Smooth muscle cell (in vitro differentiated cells): ENCODE measurements around the gene GSTA1. TPM values are rescaled to one million over a fixed set of nuclear protein-coding genes. Genes with fewer than 3 reads are reported as not detected.
"Not testable (repeated sequence)": the region's sequence is repeated elsewhere in the genome, so short reads cannot be mapped to it uniquely, and the experiment has no call there.

Experiments used
- DNase-seq: peaks from one replicate; lab custom pipeline; 2025; ENCODE audit not compliant: unreplicated experiment; lab: John Stamatoyannopoulos, UW
- H2AFZ ChIP-seq: fragments of 200-600 bp; sonication (generic); 2 replicates; pipeline ENCODE4 v1.6.0; 2016; ENCODE audit warnings: antibody characterized with exemption, low read depth, mild to moderate bottlenecking
- H3F3A ChIP-seq: fragments of 200-600 bp; sonication (generic); 2 replicates; pipeline ENCODE4 v1.6.0; 2017; ENCODE audit warnings: antibody characterized with exemption, low read depth
- H3K27ac ChIP-seq: fragments of 200-600 bp; sonication (generic); 2 replicates; pipeline ENCODE4 v1.5.1; 2016; ENCODE audit warnings: low read depth, mild to moderate bottlenecking
- H3K27me3 ChIP-seq: fragments of 200-600 bp; sonication (generic); 2 replicates; pipeline ENCODE4 v1.6.1; 2016; ENCODE audit warnings: low read depth, mild to moderate bottlenecking
- H3K36me3 ChIP-seq: fragments of 200-600 bp; sonication (generic); 2 replicates; pipeline ENCODE4 v1.5.1; 2016; ENCODE audit warnings: low read depth
- H3K4me1 ChIP-seq: fragments of 200-600 bp; sonication (generic); 2 replicates; pipeline ENCODE4 v1.5.1; 2016; ENCODE audit warnings: low read depth
- H3K4me2 ChIP-seq: fragments of 200-600 bp; sonication (generic); 2 replicates; pipeline ENCODE4 v1.6.0; 2016; ENCODE audit warnings: mild to moderate bottlenecking
- H3K4me3 ChIP-seq: fragments of 200-600 bp; sonication (generic); 2 replicates; pipeline ENCODE4 v1.5.1; 2016; ENCODE audit warnings: mild to moderate bottlenecking
- H3K79me2 ChIP-seq: fragments of 200-600 bp; sonication (generic); 2 replicates; pipeline ENCODE4 v1.6.0; 2016; ENCODE audit warnings: low read depth, mild to moderate bottlenecking
- H3K9ac ChIP-seq: fragments of 200-600 bp; sonication (generic); 2 replicates; pipeline ENCODE4 v1.6.0; 2016; ENCODE audit warnings: low read depth
- H3K9me3 ChIP-seq: fragments of 200-600 bp; sonication (generic); replicated peaks from 2 replicates; pipeline ENCODE4 v1.5.1; 2016; ENCODE audit warnings: low read depth
- H4K20me1 ChIP-seq: fragments of 200-600 bp; sonication (generic); 2 replicates; pipeline ENCODE4 v1.6.0; 2016; ENCODE audit warnings: low read depth
- WGBS: methylation state at CpG from one replicate; pipeline ENCODE4 v1.1.7; 2016; ENCODE audit warnings: low lambda C conversion rate; 5-methylcytosine and 5-hydroxymethylcytosine counted together
- polyA plus RNA-seq: library from polyadenylated mRNA; unstranded; fragments of >200 nt; fragmentation: Nextera tagmentation; extraction: Ambion mirVana; gene quantifications from 2 replicates; pipeline ENCODE4 v1.2.1, GENCODE V29; 2016
- total RNA-seq: library from RNA; depleted of rRNA; stranded (reverse); fragments of >200 nt; gene quantifications from 2 replicates; pipeline ENCODE4 v1.2.3, GENCODE V29; 2014
- TF ChIP-seq, protein P1 (sequence below): fragments of 200-600 bp; sonication (generic); IDR thresholded peaks from 2 replicates; pipeline ENCODE4 v1.5.1; 2017; ENCODE audit warnings: borderline replicate concordance, mild to moderate bottlenecking, antibody characterized with exemption; ENCODE audit not compliant: insufficient read depth, poor library complexity, severe bottlenecking

GSTA1 gene
- total and polyA plus RNA-seq, 2 experiments from 2014 or later, result 2.2 to 4.0 TPM

DNA sequence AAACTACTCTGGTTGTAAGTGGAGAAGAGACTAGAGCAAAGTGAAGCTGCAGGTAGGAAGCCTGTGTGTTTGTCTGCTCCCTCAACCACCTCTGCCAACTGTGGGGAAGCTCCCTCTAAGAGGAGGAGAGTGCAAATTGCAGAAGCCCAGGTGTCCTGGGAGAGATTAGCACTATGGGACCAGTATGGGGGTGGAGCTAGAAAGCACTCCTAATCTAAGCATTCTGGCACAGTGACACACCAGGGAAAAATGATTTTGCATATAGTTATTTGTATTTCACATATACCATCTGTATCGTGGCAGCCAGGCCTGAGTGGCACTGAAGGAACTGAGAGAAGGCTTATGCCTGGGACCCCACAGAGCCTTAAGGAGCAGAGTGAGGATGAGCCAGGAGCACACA, 12.8 kb downstream of the GSTA1 start:
- Histone ChIP-seq H3K4me1 (no peaks in the 10 kb centered on the region), H3K4me3 (no peak overlapping the region), H3K9ac (no peak overlapping the region), H3K27ac (peak overlapping the region; percentile 74), H3K4me2 (no peak overlapping the region), H3K9me3 (no peaks in the 10 kb centered on the region), H4K20me1 (no peaks in the 10 kb centered on the region), H3K36me3 (no peaks in the 10 kb centered on the region), H3K79me2 (no peaks in the 10 kb centered on the region), H3F3A (no peaks in the 10 kb centered on the region), H2AFZ (no peak overlapping the region), H3K27me3 (no peaks in the 10 kb centered on the region)
- no peak for DNase-seq
- TF ChIP-seq, protein P1, sequence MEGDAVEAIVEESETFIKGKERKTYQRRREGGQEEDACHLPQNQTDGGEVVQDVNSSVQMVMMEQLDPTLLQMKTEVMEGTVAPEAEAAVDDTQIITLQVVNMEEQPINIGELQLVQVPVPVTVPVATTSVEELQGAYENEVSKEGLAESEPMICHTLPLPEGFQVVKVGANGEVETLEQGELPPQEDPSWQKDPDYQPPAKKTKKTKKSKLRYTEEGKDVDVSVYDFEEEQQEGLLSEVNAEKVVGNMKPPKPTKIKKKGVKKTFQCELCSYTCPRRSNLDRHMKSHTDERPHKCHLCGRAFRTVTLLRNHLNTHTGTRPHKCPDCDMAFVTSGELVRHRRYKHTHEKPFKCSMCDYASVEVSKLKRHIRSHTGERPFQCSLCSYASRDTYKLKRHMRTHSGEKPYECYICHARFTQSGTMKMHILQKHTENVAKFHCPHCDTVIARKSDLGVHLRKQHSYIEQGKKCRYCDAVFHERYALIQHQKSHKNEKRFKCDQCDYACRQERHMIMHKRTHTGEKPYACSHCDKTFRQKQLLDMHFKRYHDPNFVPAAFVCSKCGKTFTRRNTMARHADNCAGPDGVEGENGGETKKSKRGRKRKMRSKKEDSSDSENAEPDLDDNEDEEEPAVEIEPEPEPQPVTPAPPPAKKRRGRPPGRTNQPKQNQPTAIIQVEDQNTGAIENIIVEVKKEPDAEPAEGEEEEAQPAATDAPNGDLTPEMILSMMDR, result no peak
- no CpG with 5 or more reads among the region's 1 CpG for WGBS

DNA sequence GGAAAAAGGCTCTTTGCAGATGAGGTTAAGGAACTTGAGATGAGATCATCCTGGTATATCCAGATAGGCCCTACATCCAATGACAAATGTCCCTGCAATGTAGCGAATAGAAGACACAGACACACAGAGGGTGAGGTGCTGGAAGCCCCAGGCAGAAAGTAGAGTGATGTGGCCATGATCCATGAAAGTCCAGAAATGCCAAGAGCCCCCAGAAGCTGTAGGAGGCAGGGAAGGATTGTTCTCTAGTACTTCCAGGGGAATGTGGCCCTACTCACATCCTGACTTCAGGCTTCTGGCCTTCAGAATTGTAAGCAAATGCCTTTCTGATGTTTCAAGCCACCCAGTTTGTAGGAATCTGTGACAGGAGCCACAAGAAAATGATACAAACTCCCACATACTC, 14.0 kb downstream of the GSTA1 start:
- not testable (repeated sequence) for H3K9me3 ChIP-seq, DNase-seq, H2AFZ ChIP-seq, H3K79me2 ChIP-seq, H3F3A ChIP-seq, H4K20me1 ChIP-seq, H3K4me3 ChIP-seq, H3K9ac ChIP-seq, H3K27me3 ChIP-seq, H3K36me3 ChIP-seq, H3K4me1 ChIP-seq
- WGBS, result 46% methylated on average over 1 of the region's 1 CpG
- H3K27ac ChIP-seq, result peak overlapping the region; percentile 74
- H3K4me2 ChIP-seq, result peak overlapping the region; percentile 37

DNA sequence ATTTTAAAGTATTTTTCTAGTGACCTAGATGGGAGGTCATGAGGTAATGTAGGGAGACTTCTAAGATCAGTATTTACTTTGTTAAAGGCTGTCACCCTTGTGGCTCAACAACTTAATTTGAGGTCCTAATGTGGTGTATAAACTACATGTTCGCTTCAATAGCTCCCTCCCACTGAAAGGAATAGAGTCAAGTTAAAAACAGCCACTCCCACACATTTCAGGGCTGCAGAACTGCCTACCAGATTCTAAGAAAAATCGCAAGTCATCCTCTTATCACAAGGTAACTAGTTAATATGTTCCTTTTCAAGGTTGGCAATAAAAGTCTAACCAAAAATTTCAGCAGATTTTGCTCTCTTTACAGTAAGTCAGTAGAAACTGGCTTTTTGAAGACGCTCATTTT, 15.1 kb downstream of the GSTA1 start:
- H3K79me2 ChIP-seq, result no peaks in the 10 kb centered on the region
- TF ChIP-seq, protein P1, result no peak
- H3F3A ChIP-seq, result no peaks in the 10 kb centered on the region
- no peaks in the 10 kb centered on the region for H3K36me3 ChIP-seq
- no peak overlapping the region for H2AFZ ChIP-seq
- H3K9ac ChIP-seq, result no peak overlapping the region
- peak overlapping the region; percentile 74 for H3K27ac ChIP-seq
- DNase-seq, result no peak
- peak overlapping the region; percentile 21 for H3K4me2 ChIP-seq
- no peaks in the 10 kb centered on the region for H4K20me1 ChIP-seq
- no peaks in the 10 kb centered on the region for H3K4me1 ChIP-seq
- WGBS, result 33% methylated on average over 3 of the region's 3 CpGs
- no peaks in the 10 kb centered on the region for H3K9me3 ChIP-seq
- H3K27me3 ChIP-seq, result no peaks in the 10 kb centered on the region
- H3K4me3 ChIP-seq, result no peak overlapping the region

DNA sequence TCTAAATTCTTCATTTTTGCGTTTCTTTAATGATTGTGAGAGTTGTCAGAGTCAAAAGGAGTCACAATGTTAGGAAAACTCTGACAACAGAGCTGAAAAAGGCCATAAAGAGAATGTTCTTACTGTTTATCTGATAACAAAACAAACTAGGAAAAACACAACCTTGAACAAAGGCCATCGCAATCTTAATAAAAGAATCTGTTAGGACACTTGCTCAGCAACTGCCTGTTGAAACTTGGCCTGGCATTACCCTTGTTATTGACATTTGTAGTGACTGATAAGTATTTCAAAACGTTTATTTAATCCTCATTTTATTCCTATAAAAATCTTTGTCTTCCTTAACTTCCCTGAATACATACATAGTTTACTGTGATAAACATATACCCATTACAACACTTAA, 15.7 kb downstream of the GSTA1 start:
- TF ChIP-seq, protein P1, result no peak
- 67% methylated on average over 3 of the region's 3 CpGs for WGBS
- H3K36me3 ChIP-seq, result no peaks in the 10 kb centered on the region
- H3K4me1 ChIP-seq, result no peaks in the 10 kb centered on the region
- H3K4me3 ChIP-seq, result no peak overlapping the region
- DNase-seq, result no peak
- no peaks in the 10 kb centered on the region for H3K9me3 ChIP-seq
- H3K79me2 ChIP-seq, result no peaks in the 10 kb centered on the region
- peak overlapping the region; percentile 74 for H3K27ac ChIP-seq
- H3K9ac ChIP-seq, result no peak overlapping the region
- H3F3A ChIP-seq, result no peaks in the 10 kb centered on the region
- no peaks in the 10 kb centered on the region for H3K27me3 ChIP-seq
- H2AFZ ChIP-seq, result peak overlapping the region; percentile 6
- peak overlapping the region; percentile 21 for H3K4me2 ChIP-seq
- no peaks in the 10 kb centered on the region for H4K20me1 ChIP-seq
